PC-3 (cell line): ENCODE data around the gene NFU1.

Source experiments
- EZH2 ChIP-seq: fragments of 300-600 bp; sonication (generic); IDR thresholded peaks from one replicate; pipeline ENCODE4 v1.6.1; 2017; ENCODE audit warnings: antibody characterized with exemption, mild to moderate bottlenecking, low read length; ENCODE audit not compliant: unreplicated experiment
- EZH2phosphoT487 ChIP-seq: fragments of 300-600 bp; sonication (generic); IDR thresholded peaks from 2 replicates; pipeline ENCODE4 v1.6.1; 2018; ENCODE audit warnings: mild to moderate bottlenecking, antibody characterized with exemption, low read length, borderline replicate concordance
- TF ChIP-seq, protein P1 (sequence below): fragments of 300-600 bp; sonication (generic); conservative IDR thresholded peaks from 2 replicates; pipeline ENCODE4 v1.5.1; 2017; ENCODE audit warnings: antibody characterized with exemption, low read depth, mild to moderate bottlenecking, low read length

DNA sequence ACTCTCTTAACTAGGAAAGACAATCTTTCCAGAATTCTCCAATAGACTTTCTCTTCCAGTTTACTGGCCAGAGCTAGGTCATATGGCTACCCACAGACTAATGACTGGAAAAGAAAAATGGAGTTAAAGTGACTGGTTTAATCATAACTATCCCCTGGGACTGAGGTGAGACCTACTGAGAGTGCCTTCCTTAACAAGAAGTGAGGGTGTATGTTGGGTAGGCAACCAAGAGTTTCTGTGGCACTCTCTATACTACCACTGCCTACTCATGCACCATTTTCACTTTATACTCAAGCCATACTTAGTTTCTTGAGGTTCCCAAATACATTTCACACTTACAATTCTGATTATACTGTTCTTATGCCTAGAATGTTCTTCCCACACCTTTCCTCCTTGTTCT, 43.3 kb downstream of the NFU1 start:
- TF ChIP-seq, protein P1, sequence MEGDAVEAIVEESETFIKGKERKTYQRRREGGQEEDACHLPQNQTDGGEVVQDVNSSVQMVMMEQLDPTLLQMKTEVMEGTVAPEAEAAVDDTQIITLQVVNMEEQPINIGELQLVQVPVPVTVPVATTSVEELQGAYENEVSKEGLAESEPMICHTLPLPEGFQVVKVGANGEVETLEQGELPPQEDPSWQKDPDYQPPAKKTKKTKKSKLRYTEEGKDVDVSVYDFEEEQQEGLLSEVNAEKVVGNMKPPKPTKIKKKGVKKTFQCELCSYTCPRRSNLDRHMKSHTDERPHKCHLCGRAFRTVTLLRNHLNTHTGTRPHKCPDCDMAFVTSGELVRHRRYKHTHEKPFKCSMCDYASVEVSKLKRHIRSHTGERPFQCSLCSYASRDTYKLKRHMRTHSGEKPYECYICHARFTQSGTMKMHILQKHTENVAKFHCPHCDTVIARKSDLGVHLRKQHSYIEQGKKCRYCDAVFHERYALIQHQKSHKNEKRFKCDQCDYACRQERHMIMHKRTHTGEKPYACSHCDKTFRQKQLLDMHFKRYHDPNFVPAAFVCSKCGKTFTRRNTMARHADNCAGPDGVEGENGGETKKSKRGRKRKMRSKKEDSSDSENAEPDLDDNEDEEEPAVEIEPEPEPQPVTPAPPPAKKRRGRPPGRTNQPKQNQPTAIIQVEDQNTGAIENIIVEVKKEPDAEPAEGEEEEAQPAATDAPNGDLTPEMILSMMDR = no peak
- no peak for TF ChIP-seq EZH2
- no peak for TF ChIP-seq EZH2phosphoT487
